Measurements from ENCODE around the gene CDC42BPB. TPM values are rescaled to one million over a fixed set of nuclear protein-coding genes. Genes with fewer than 3 reads are reported as not detected.

CDC42BPB gene
- total and polyA plus RNA-seq, 2 of the 13 experiments (the other 11 are each of a cell fraction or from before 2014, with no cell fraction given): 19.7 to 32.3 TPM

DNA sequence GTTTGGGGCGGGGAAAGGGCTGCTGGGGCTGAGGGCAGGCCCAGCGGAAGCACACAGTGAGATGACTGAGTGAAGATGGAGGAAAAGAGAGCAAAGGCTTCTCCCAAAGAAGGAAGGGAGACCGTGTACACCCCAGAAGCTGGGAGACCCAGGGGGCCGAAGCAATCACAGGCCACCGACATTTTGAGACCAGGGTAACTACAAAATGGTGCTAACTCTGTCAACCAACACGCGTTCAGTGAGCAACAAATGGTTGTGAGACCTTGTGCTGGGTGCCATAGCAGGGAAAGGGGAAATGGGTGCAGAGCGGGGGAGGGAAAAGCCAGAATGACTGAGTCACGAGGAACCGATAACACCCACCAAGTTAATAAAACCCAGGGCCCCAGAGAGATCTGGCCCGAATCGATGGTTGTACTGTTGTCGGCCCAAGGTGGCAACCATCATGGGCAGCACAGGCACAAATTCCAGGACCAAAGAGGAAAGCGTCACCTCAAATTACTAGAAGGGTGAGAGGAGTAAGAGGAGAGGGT, 50.3 kb downstream of the CDC42BPB start (continued):
- no peak for TF ChIP-seq SETDB1 (CRISPR knock-in tag; IDR thresholded peaks at IDR 0.05; ENCODE audit: borderline replicate concordance)
- no peak for TF ChIP-seq ZNF75D (CRISPR knock-in tag; IDR thresholded peaks at IDR 0.05; ENCODE audit: borderline replicate concordance)
- TF ChIP-seq TFDP2 (CRISPR knock-in tag; IDR thresholded peaks at IDR 0.05): no peak

- FAIRE-seq: no peak
- Histone ChIP-seq H3K4me3 (replicated peaks in 1 of 3; ENCODE audit: insufficient read depth in 1 of 3, low read depth in 2 of 3, low read length in 3 of 3) (no peak overlapping the region), H3K9me3 (ENCODE audit: low read length) (no peaks in the 10 kb centered on the region), H3K4me2 (ENCODE audit: low read depth, low read length) (no peak overlapping the region), H3K9ac (ENCODE audit: insufficient read depth, low read depth, low read length) (no peak overlapping the region), H2AFZ (ENCODE audit: low read length) (no peak overlapping the region), H4K20me1 (ENCODE audit: insufficient read depth, low read length) (no peaks in the 10 kb centered on the region), H3K36me3 (replicated peaks in 1 of 2; ENCODE audit: control insufficient read depth in 1 of 2, insufficient read depth in 2 of 2, low read length in 2 of 2) (peaks cover 20 to 40% of the 10 kb centered on the region in 2 experiments; a peak in 4 of 5 replicates), H3K27me3 (ENCODE audit: control insufficient read depth in 1 of 2, insufficient read depth in 2 of 2, low read length in 2 of 2) (no peaks in the 10 kb centered on the region), H3K27ac (ENCODE audit: extremely low read length, insufficient read depth, low read length) (no peak overlapping the region), H3K4me1 (ENCODE audit: insufficient read depth, low read length) (no peaks in the 10 kb centered on the region), H3K79me2 (ENCODE audit: insufficient read depth, low read length) (no peaks in the 10 kb centered on the region)
- in situ Hi-C loops (cut with HindIII; ENCODE audit: extremely low pct_ligation_motif_present, low pct_unique_long_range_greater_than_20kb): no loop called here
- ChIA-PET POLR2A (no interaction called here), CTCF (ENCODE audit: low intra/inter-chr PET ratio, low total read pairs) (no interaction called here)
- WGBS (ENCODE audit: low lambda C conversion rate): 96% methylated on average over 8 of the region's 8 CpGs
- TF ChIP-seq ZNF451 (CRISPR knock-in tag; IDR thresholded peaks at IDR 0.05) (no peak), PAX8 (CRISPR knock-in tag; IDR thresholded peaks at IDR 0.05; ENCODE audit: borderline replicate concordance) (no peak), MIER3 (CRISPR knock-in tag; IDR thresholded peaks at IDR 0.05; ENCODE audit: borderline replicate concordance) (no peak), PRPF4 (IDR thresholded peaks at IDR 0.05; ENCODE audit: low read depth, low read length, poor library complexity, severe bottlenecking) (no peak), SALL1 (CRISPR knock-in tag; IDR thresholded peaks at IDR 0.05) (no peak), GTF2F1 (IDR thresholded peaks at IDR 0.05; ENCODE audit: low read length) (no peak), MAF1 (CRISPR knock-in tag; IDR thresholded peaks at IDR 0.05; ENCODE audit: borderline replicate concordance) (no peak), GFI1 (CRISPR knock-in tag; IDR thresholded peaks at IDR 0.05; ENCODE audit: borderline replicate concordance) (no peak), ZBTB26 (CRISPR knock-in tag; IDR thresholded peaks at IDR 0.05; ENCODE audit: borderline replicate concordance) (no peak), THAP8 (CRISPR knock-in tag; IDR thresholded peaks at IDR 0.05; ENCODE audit: borderline replicate concordance) (no peak), PLRG1 (conservative IDR thresholded peaks at IDR 0.05) (no peak), SNAPC2 (CRISPR knock-in tag; IDR thresholded peaks at IDR 0.05) (no peak), RFXANK (CRISPR knock-in tag; IDR thresholded peaks at IDR 0.05) (no peak), ZNF841 (CRISPR knock-in tag; IDR thresholded peaks at IDR 0.05; ENCODE audit: borderline replicate concordance) (no peak), ZNF749 (CRISPR knock-in tag; IDR thresholded peaks at IDR 0.05; ENCODE audit: borderline replicate concordance) (no peak), SP1 (IDR thresholded peaks at IDR 0.05) (no peak), SP1 (CRISPR knock-in tag; IDR thresholded peaks at IDR 0.05) (no peak), CAMTA2 (CRISPR knock-in tag; IDR thresholded peaks at IDR 0.05; ENCODE audit: borderline replicate concordance) (no peak), ETV6 (CRISPR knock-in tag; conservative IDR thresholded peaks at IDR 0.05) (no peak)
- TF ChIP-seq, protein P1, sequence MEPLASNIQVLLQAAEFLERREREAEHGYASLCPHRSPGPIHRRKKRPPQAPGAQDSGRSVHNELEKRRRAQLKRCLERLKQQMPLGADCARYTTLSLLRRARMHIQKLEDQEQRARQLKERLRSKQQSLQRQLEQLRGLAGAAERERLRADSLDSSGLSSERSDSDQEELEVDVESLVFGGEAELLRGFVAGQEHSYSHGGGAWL (CRISPR knock-in tag; IDR thresholded peaks at IDR 0.05): no peak
- no peak for ATAC-seq
- no peak for DNase-seq (ENCODE audit: low spot score)
- no TSS peak for BruUV-seq (replicated peaks)
- intact Hi-C loops (cut with micrococcal nuclease; ENCODE audit: unreplicated experiment): no loop called here
Observed at GRCh38 chr14:103006106-103006505, 51.2 kb downstream of the CDC42BPB start.
